ACC112 (cell line): ENCODE results near the gene LAMB2.

ENCODE experiments used
- H2AFZ ChIP-seq: fragments of 200-600 bp; sonication (generic); one replicate; pipeline ENCODE4 v1.6.0; 2017; ENCODE audit warnings: antibody characterized with exemption, low read length; ENCODE audit not compliant: unreplicated experiment
- H3K27ac ChIP-seq: fragments of 200-600 bp; sonication (generic); 2 replicates; pipeline ENCODE4 v1.5.1; 2014; ENCODE audit warnings: low read depth, mild to moderate bottlenecking, antibody characterized with exemption, low read length, moderate library complexity
- H3K27me3 ChIP-seq: fragments of 200-600 bp; sonication (generic); 2 replicates; pipeline ENCODE4 v1.6.1; 2014; ENCODE audit warnings: mild to moderate bottlenecking, antibody characterized with exemption, low read length, moderate library complexity, mixed read lengths; ENCODE audit not compliant: insufficient read depth
- H3K36me3 ChIP-seq: fragments of 200-600 bp; sonication (generic); 2 replicates; pipeline ENCODE4 v1.6.1; 2016; ENCODE audit warnings: mild to moderate bottlenecking, antibody characterized with exemption, low read length, moderate library complexity, mixed read lengths; ENCODE audit not compliant: insufficient read depth
- H3K4me1 ChIP-seq: fragments of 200-600 bp; sonication (generic); one replicate; pipeline ENCODE4 v1.6.1; 2016; ENCODE audit warnings: low read length, mixed read lengths; ENCODE audit not compliant: insufficient read depth, unreplicated experiment, control insufficient read depth
- H3K4me3 ChIP-seq: fragments of 200-600 bp; sonication (generic); 2 replicates; pipeline ENCODE4 v1.5.1; 2014; ENCODE audit warnings: mild to moderate bottlenecking, low read depth, low read length
- H3K79me2 ChIP-seq: fragments of 200-600 bp; sonication (generic); one replicate; pipeline ENCODE4 v1.6.0; 2016; ENCODE audit warnings: low read length; ENCODE audit not compliant: control insufficient read depth, unreplicated experiment, insufficient read depth

Gene LAMB2

GRCh38 chr3:49171119-49171774, 38.4 kb upstream of the LAMB2 start, which contains the start of gene KLHDC8B:
Gene KLHDC8B, plus strand, starts transcription at chr3:49171598. Its CDS starts 1,172 bp downstream, at chr3:49172770.
- H3K36me3 ChIP-seq: no peaks in the 10 kb centered on the region; the same call in 1 of the 2 replicates
- peaks cover 11% of the 10 kb centered on the region for H3K79me2 ChIP-seq
- H3K27ac ChIP-seq: no peak within 1 kb of the TSS
- H3K4me1 ChIP-seq: peaks cover 37% of the 10 kb centered on the region
- H2AFZ ChIP-seq: peak within 1 kb of the TSS; percentile 90
- no peaks in the 10 kb centered on the region for H3K27me3 ChIP-seq
- peak within 1 kb of the TSS; percentile 84 for H3K4me3 ChIP-seq

GRCh38 chr3:49170744-49171118, 37.9 kb upstream of the LAMB2 start:
- Histone ChIP-seq H3K4me3 (peak overlapping the region; percentile 84), H3K27ac (no peak overlapping the region), H3K36me3 (no peaks in the 10 kb centered on the region; the same call in 1 of the 2 replicates), H3K27me3 (no peaks in the 10 kb centered on the region), H2AFZ (peak overlapping the region; percentile 90), H3K79me2 (peaks cover 13% of the 10 kb centered on the region), H3K4me1 (peaks cover 37% of the 10 kb centered on the region)

GRCh38 chr3:49166752-49167556, 34.1 kb upstream of the LAMB2 start:
- H3K27ac ChIP-seq: no peak overlapping the region
- peaks cover 12% of the 10 kb centered on the region; the same call in 1 of the 2 replicates for H3K36me3 ChIP-seq
- no peaks in the 10 kb centered on the region for H3K27me3 ChIP-seq
- peak overlapping the region; percentile 95 for H3K4me3 ChIP-seq
- peaks cover 24% of the 10 kb centered on the region for H3K4me1 ChIP-seq
- peaks cover 35% of the 10 kb centered on the region for H3K79me2 ChIP-seq
- H2AFZ ChIP-seq: peak overlapping the region; percentile 98

GRCh38 chr3:49165771-49166751, 33.2 kb upstream of the LAMB2 start, which contains the start of gene CCDC71:
Gene CCDC71, minus strand, starts transcription at chr3:49166331. Its CDS starts 2,123 bp downstream, at chr3:49164208.
- H3K36me3 ChIP-seq: peaks cover 13% of the 10 kb centered on the region; the same call in 1 of the 2 replicates
- peaks cover 34% of the 10 kb centered on the region for H3K79me2 ChIP-seq
- H2AFZ ChIP-seq: peak within 1 kb of the TSS; percentile 98
- peaks cover 21% of the 10 kb centered on the region for H3K4me1 ChIP-seq
- peak within 1 kb of the TSS; percentile 95 for H3K4me3 ChIP-seq
- peak within 1 kb of the TSS; percentile 36 for H3K27ac ChIP-seq
- no peaks in the 10 kb centered on the region for H3K27me3 ChIP-seq

- no peak overlapping the region for H2AFZ ChIP-seq
- peaks cover 15% of the 10 kb centered on the region for H3K4me1 ChIP-seq
- H3K36me3 ChIP-seq: peaks cover 13% of the 10 kb centered on the region; the same call in 1 of the 2 replicates
- no peaks in the 10 kb centered on the region for H3K27me3 ChIP-seq
- peak overlapping the region; percentile 36 for H3K27ac ChIP-seq
- peak overlapping the region; percentile 95 for H3K4me3 ChIP-seq
- H3K79me2 ChIP-seq: peaks cover 34% of the 10 kb centered on the region
Measured at GRCh38 chr3:49164983-49165720, 32.3 kb upstream of the LAMB2 start.

GRCh38 chr3:49163609-49164008, 30.8 kb upstream of the LAMB2 start:
- no peak overlapping the region for H3K27ac ChIP-seq
- peaks cover 15% of the 10 kb centered on the region for H3K4me1 ChIP-seq
- H3K36me3 ChIP-seq: peaks cover 13% of the 10 kb centered on the region; the same call in 1 of the 2 replicates
- no peak overlapping the region for H2AFZ ChIP-seq
- peaks cover 34% of the 10 kb centered on the region for H3K79me2 ChIP-seq
- no peak overlapping the region for H3K4me3 ChIP-seq
- no peaks in the 10 kb centered on the region for H3K27me3 ChIP-seq

- no peaks in the 10 kb centered on the region for H3K27me3 ChIP-seq
- peaks cover 15% of the 10 kb centered on the region for H3K4me1 ChIP-seq
- no peak overlapping the region for H3K27ac ChIP-seq
- H3K79me2 ChIP-seq: peaks cover 34% of the 10 kb centered on the region
- H3K36me3 ChIP-seq: peaks cover 13% of the 10 kb centered on the region; the same call in 1 of the 2 replicates
- H3K4me3 ChIP-seq: no peak overlapping the region
- no peak overlapping the region for H2AFZ ChIP-seq
Measured at GRCh38 chr3:49162751-49163419, 30.0 kb upstream of the LAMB2 start.

GRCh38 chr3:49161808-49162530, 29.1 kb upstream of the LAMB2 start:
- Histone ChIP-seq H3K27ac (no peak overlapping the region), H3K36me3 (peaks cover 13% of the 10 kb centered on the region; the same call in 1 of the 2 replicates)

GRCh38 chr3:49161197-49161596, 28.3 kb upstream of the LAMB2 start:
- Histone ChIP-seq H3K79me2 (peaks cover 26% of the 10 kb centered on the region), H3K27me3 (no peaks in the 10 kb centered on the region), H2AFZ (no peak overlapping the region), H3K36me3 (peaks cover 13% of the 10 kb centered on the region; the same call in 1 of the 2 replicates), H3K4me1 (peaks cover 11% of the 10 kb centered on the region), H3K4me3 (no peak overlapping the region), H3K27ac (no peak overlapping the region)

More at GRCh38 chr3:49161808-49162530, 29.1 kb upstream of the LAMB2 start:
- Histone ChIP-seq H2AFZ (no peak overlapping the region), H3K4me1 (peaks cover 15% of the 10 kb centered on the region), H3K4me3 (no peak overlapping the region), H3K79me2 (peaks cover 33% of the 10 kb centered on the region), H3K27me3 (no peaks in the 10 kb centered on the region)
